GM12878 (cell line): ENCODE data around the gene ATP6V0D1. TPM values are rescaled to one million over a fixed set of nuclear protein-coding genes. Genes with fewer than 3 reads are reported as not detected.

Source experiments
- ATAC-seq: fragments of 200-7000 bp; cut with Tn5 transposase; 3 replicates; pipeline ENCODE4 v1.9.1; 2020; ENCODE audit warnings: mild to moderate bottlenecking, moderate library complexity
- BruUV-seq: library from RNA; stranded (reverse); fragments of 400-500 nt; replicated peaks from 2 replicates; lab custom pipeline; 2021; lab: Mats Ljungman, UMichigan
- CTCF ChIA-PET: fragments of 300-600 bp; sonication (Branson Sonifier 250); formaldehyde crosslinking; extraction: SDS; loops from one replicate; lab custom pipeline; 2021; ENCODE audit warnings: inconsistent platforms; lab: Yijun Ruan, JAX
- POLR2A ChIA-PET: fragments of 350-600 bp; formaldehyde crosslinking; extraction: SDS; loops from one replicate; lab custom pipeline; 2021; ENCODE audit warnings: inconsistent platforms; lab: Charles Lee
- RAD21 ChIA-PET: fragments of 300-600 bp; sonication (Branson Sonifier 250); formaldehyde crosslinking; loops from one replicate; lab custom pipeline; 2023; ENCODE audit warnings: antibody characterized with exemption; ENCODE audit not compliant: unreplicated experiment; lab: Charles Lee
- SMC1A ChIA-PET: fragments of 300-600 bp; sonication (Branson Sonifier 250); formaldehyde crosslinking; loops from one replicate; lab custom pipeline; 2023; ENCODE audit not compliant: unreplicated experiment, uncharacterized antibody; lab: Charles Lee
- DNase-seq: peaks from one replicate; pipeline ENCODE4 v3.0.0-alpha.2; 2011; ENCODE audit warnings: low read depth, low spot score
- FAIRE-seq: peaks from 3 replicates; lab custom pipeline; 2011; peaks lifted over from hg19 to GRCh38; lab: Jason Lieb, UNC
- H2AFZ ChIP-seq: 2 replicates; pipeline ENCODE4 v1.6.0; 2011; ENCODE audit warnings: low read depth, low read length, control low read depth; ENCODE audit not compliant: control insufficient read depth
- H3K27ac ChIP-seq: 2 replicates; pipeline ENCODE4 v1.5.1; 2011; ENCODE audit warnings: control low read depth; ENCODE audit not compliant: control insufficient read depth, insufficient read depth
- H3K27me3 ChIP-seq, 2 experiments: replicated peaks in 1 of 2; 2 replicates each; pipeline versions ENCODE4 v1.6.0 to v1.6.1; 2011; ENCODE audit warnings: low read length in 1 of 2; ENCODE audit not compliant: control insufficient read depth in 2 of 2, insufficient read depth in 2 of 2
- H3K36me3 ChIP-seq, 2 experiments: 2 replicates each; pipeline ENCODE4 v1.5.1; 2011; ENCODE audit warnings: low read length in 1 of 2; ENCODE audit not compliant: control insufficient read depth in 2 of 2, insufficient read depth in 2 of 2
- H3K4me1 ChIP-seq: 2 replicates; pipeline ENCODE4 v1.6.1; 2011; ENCODE audit warnings: mild to moderate bottlenecking, low read length, moderate library complexity, mixed read lengths; ENCODE audit not compliant: control insufficient read depth, insufficient read depth
- H3K4me2 ChIP-seq: 2 replicates; pipeline ENCODE4 v1.6.0; 2011; ENCODE audit warnings: control low read depth; ENCODE audit not compliant: control insufficient read depth, insufficient read depth
- H3K4me3 ChIP-seq: fragments of 200-600 bp; sonication (generic); 2 replicates; pipeline ENCODE4 v1.5.1; 2016
- H3K79me2 ChIP-seq: 2 replicates; pipeline ENCODE4 v1.6.0; 2011; ENCODE audit warnings: low read length; ENCODE audit not compliant: control insufficient read depth, insufficient read depth
- H3K9ac ChIP-seq: 2 replicates; pipeline ENCODE4 v1.8.0; 2011; ENCODE audit warnings: low read length, control low read depth, mixed read lengths; ENCODE audit not compliant: control insufficient read depth, insufficient read depth
- H3K9me3 ChIP-seq: replicated peaks from 3 replicates; pipeline ENCODE4 v1.5.1; 2011; ENCODE audit warnings: mild to moderate bottlenecking, low read length; ENCODE audit not compliant: control insufficient read depth, insufficient read depth
- H4K20me1 ChIP-seq: 2 replicates; pipeline ENCODE4 v1.6.0; 2011; ENCODE audit not compliant: control insufficient read depth, insufficient read depth
- IKZF1 ChIP-seq: fragments of 450-650 bp; conservative IDR thresholded peaks from 2 replicates; pipeline ENCODE4 v1.6.1; 2017; ENCODE audit warnings: antibody characterized with exemption, mild to moderate bottlenecking
- MAX ChIP-seq: IDR thresholded peaks from 2 replicates; pipeline ENCODE4 v1.6.1; 2012; ENCODE audit warnings: low read depth, low read length, improper control_type of control experiment
- MYC ChIP-seq: IDR thresholded peaks from 2 replicates; pipeline ENCODE4 v1.6.1; 2011; ENCODE audit warnings: mild to moderate bottlenecking, low read length, moderate library complexity, inconsistent platforms; ENCODE audit not compliant: insufficient read depth, insufficient replicate concordance, insufficient read length, severe bottlenecking
- PRDM15 ChIP-seq: fragments of 450-650 bp; formaldehyde crosslinking; IDR thresholded peaks from 2 replicates; pipeline ENCODE4 v1.4.0; 2020; ENCODE audit warnings: mild to moderate bottlenecking, moderate library complexity
- ZNF592 ChIP-seq: fragments of 450-650 bp; IDR thresholded peaks from 2 replicates; pipeline ENCODE4 v1.6.1; 2017; ENCODE audit warnings: mild to moderate bottlenecking, moderate library complexity
- WGBS: methylation state at CpG from one replicate; pipeline ENCODE4 v1.1.6; 2016; ENCODE audit warnings: low lambda C conversion rate; ENCODE audit not compliant: insufficient replicate concordance, insufficient coverage; ENCODE audit errors: missing lambda C conversion rate; 5-methylcytosine and 5-hydroxymethylcytosine counted together
- in situ Hi-C: fragments of 300-500 bp; cut with MboI; formaldehyde crosslinking; loops from 9 replicates; pipeline ENCODE4 v1.14.3; 2018; ENCODE audit warnings: mixed read lengths
- intact Hi-C: fragments of 100-400 bp; cut with micrococcal nuclease; formaldehyde crosslinking; loops from one replicate; pipeline ENCODE4 v1.14.2; 2022; ENCODE audit not compliant: unreplicated experiment
- polyA plus RNA-seq, 11 experiments: library from polyadenylated mRNA; depleted of rRNA in 4 of 11; unstranded in 6 of 11; stranded (reverse) in 5 of 11; fragments of >200 nt; fragmentation: Nextera tagmentation in 4 of 11; fragmentation: Illumina TruSeq in 1 of 11; extraction: Ambion mirVana in 4 of 11; extraction: Trizol in 1 of 11; gene quantifications; 1 replicate in 1 of 11; 2 replicates in 10 of 11; pipeline versions ENCODE4 v1.2.1 to v1.2.3, GENCODE V29; 2011 to 2016; ENCODE audit warnings: inconsistent platforms in 2 of 11, missing spikeins in 2 of 11, low read depth in 1 of 11
- total RNA-seq, 4 experiments: library from RNA; depleted of rRNA in 3 of 4; stranded (reverse); fragments of >200 nt in 3 of 4; fragmentation: Illumina TruSeq in 1 of 4; extraction: Trizol in 1 of 4; gene quantifications; 2 replicates each; pipeline versions ENCODE4 v1.2.1 to v1.2.3, GENCODE V29; 2013 to 2021

The ATP6V0D1 gene
- total and polyA plus RNA-seq, 10 of the 15 experiments (the other 5 are each of a cell fraction or from before 2014, with no cell fraction given) = 28.1 to 141 (median 70.3) TPM

- TF ChIP-seq ZNF592 (no peak), IKZF1 (no peak), MYC (no peak)
Observed at GRCh38 chr16:67423015-67423414, 57.9 kb downstream of the ATP6V0D1 start (continued).

- Histone ChIP-seq H3K4me3 (no peak overlapping the region), H3K9ac (no peak overlapping the region), H3K27me3 (peaks cover 4 to 6% of the 10 kb centered on the region in 2 experiments; a peak in 3 of 4 replicates), H3K79me2 (no peaks in the 10 kb centered on the region), H3K4me2 (no peak overlapping the region), H2AFZ (no peak overlapping the region), H3K9me3 (no peaks in the 10 kb centered on the region), H3K27ac (no peak overlapping the region), H3K36me3 (no peaks in the 10 kb centered on the region), H4K20me1 (0 out of 2 replicates have a peak, but pooled peaks cover 2% of the 10 kb centered on the region)
- ATAC-seq (no peak), FAIRE-seq (no peak), DNase-seq (no peak)
- intact Hi-C loops (no loop called here), in situ Hi-C loops (loop anchor here (25.0 kb wide), 1 partner anchor 434 kb away; the partner anchor contains the start of gene CES4A)
- RAD21 ChIA-PET = interaction anchor here (0.6 to 0.9 kb wide), 2 partner anchors 14 to 27 kb away, joined by 3 read pairs; no protein-coding TSS in a partner anchor
- SMC1A ChIA-PET = interaction anchor here (1.2 kb wide), 1 partner anchor 27 kb away, joined by 4 read pairs; no protein-coding TSS in a partner anchor
- 15% methylated on average over 4 of the region's 4 CpGs for WGBS
- POLR2A ChIA-PET = no interaction called here
- TF ChIP-seq MAX (no peak), PRDM15 (CRISPR knock-in tag) (no peak)
- TF ChIP-seq, all 136 proteins: peak for 0
- H3K4me1 ChIP-seq = no peaks in the 10 kb centered on the region
- no TSS peak for BruUV-seq
- CTCF ChIA-PET = interaction anchor here (0.6 to 0.7 kb wide), 2 partner anchors 53 to 1057 kb away, joined by 4 read pairs; no protein-coding TSS in a partner anchor
Observed at GRCh38 chr16:67421030-67421429, 59.9 kb downstream of the ATP6V0D1 start.
